A549 treated with Mapracorat at 1 μM for 4 hours (cell line): ENCODE data around the gene CD74. TPM values are rescaled to one million over a fixed set of nuclear protein-coding genes. Genes with fewer than 3 reads are reported as not detected.

Experiments
- total RNA-seq: library from RNA; stranded (reverse); fragments of 200-300 nt; extraction: Qiagen RNA extraction; gene quantifications from 5 replicates; pipeline ENCODE4 v1.2.3, GENCODE V29; 2022

Gene CD74
- not detected in 5 replicates for total RNA-seq

GRCh38 chr5:150412319-150413175, at the start of gene CD74:
Gene CD74, minus strand, starts transcription at chr5:150412910. Its CDS starts 161 bp downstream, at chr5:150412749.

GRCh38 chr5:150449517-150450339, 37.0 kb upstream of the CD74 start, which contains the start of gene RPS14:
Gene RPS14, minus strand, starts transcription at chr5:150449739. Its CDS starts 2,006 bp downstream, at chr5:150447733.

GRCh38 chr5:150357326-150358260, 55.1 kb downstream of the CD74 start, which contains the start of gene TCOF1:
Gene TCOF1, plus strand, starts transcription at chr5:150357697. Its CDS starts 50 bp downstream, at chr5:150357747.

Other genes with a start within 250 kb of the CD74 start
- not detected in 5 replicates for gene CDX1, start 246.1 kb downstream of the CD74 start, total RNA-seq
- gene SLC6A7, start 222.8 kb downstream of the CD74 start, total RNA-seq = 0.05 TPM in 1 of 5 replicates, not detected in the others
- gene CAMK2A, start 123.1 kb downstream of the CD74 start, total RNA-seq = 0.75 to 1.0 TPM (median 0.80 TPM) in 5 replicates
- gene ARSI, start 110.0 kb downstream of the CD74 start, total RNA-seq = 26.6 to 42.1 TPM (median 38.1 TPM) in 5 replicates
- gene TCOF1, start 55.2 kb downstream of the CD74 start, total RNA-seq = 61.5 to 79.1 TPM (median 76.7 TPM) in 5 replicates
- 2,893 to 3,030 TPM (median 2,962 TPM) in 5 replicates for gene RPS14, start 36.8 kb upstream of the CD74 start, total RNA-seq
- gene NDST1, start 95.2 kb upstream of the CD74 start, total RNA-seq = 46.7 to 70.1 TPM (median 57.6 TPM) in 5 replicates
- 18.9 to 27.2 TPM (median 24.9 TPM) in 5 replicates for gene SYNPO, start 227.8 kb upstream of the CD74 start, total RNA-seq
- 0.07 to 0.13 TPM in 2 of 5 replicates, not detected in the others for gene MYOZ3, start 248.3 kb upstream of the CD74 start, total RNA-seq